Measurements from ENCODE around the gene ERCC4. TPM values are rescaled to one million over a fixed set of nuclear protein-coding genes. Genes with fewer than 3 reads are reported as not detected.

The ERCC4 gene
- total and polyA plus RNA-seq, 4 donors = 1.5 to 11.2 (median 6.3) TPM

- peaks cover 0 to 8% (median 0%) of the 10 kb centered on the region in 5 donors for H3K4me1 ChIP-seq (ENCODE audit: control insufficient read depth in 5 of 5, insufficient read depth in 5 of 5, low read length in 5 of 5)
- no peaks in the 10 kb centered on the region for H3K9me3 ChIP-seq (ENCODE audit: control insufficient read depth in 4 of 4, insufficient read depth in 3 of 4, low read length in 3 of 4)
- WGBS, 2 donors = 84 to 90% methylated on average over 7 of the region's 7 CpGs
- no peak overlapping the region for H3K9ac ChIP-seq (ENCODE audit: insufficient read depth in 1 of 2, low read length in 2 of 2)
- DNase-seq (no peak), ATAC-seq (ENCODE audit: insufficient read depth, low FRiP score) (no peak)
- no peak overlapping the region for H3K4me3 ChIP-seq
- H3K36me3 ChIP-seq (ENCODE audit: control insufficient read depth in 4 of 4, insufficient read depth in 4 of 4, low read length in 4 of 4) = no peaks in the 10 kb centered on the region
- H3K27me3 ChIP-seq (ENCODE audit: control insufficient read depth in 3 of 3, insufficient read depth in 3 of 3, low read length in 2 of 3) = peaks cover 0 to 3% (median 0%) of the 10 kb centered on the region in 3 donors
- no peak overlapping the region for H3K27ac ChIP-seq (ENCODE audit: low read depth in 1 of 2, low read length in 1 of 2)
- TF ChIP-seq CTCF (IDR thresholded peaks at IDR 0.05; ENCODE audit: control extremely low read depth, extremely low read depth) = no peak
Measured at GRCh38 chr16:13909069-13909468, 10.9 kb upstream of the ERCC4 start.

- H3K4me3 ChIP-seq = no peak overlapping the region
- peak; percentile 54 to 65 (median 63) for DNase-seq
- no peaks in the 10 kb centered on the region for H3K36me3 ChIP-seq (ENCODE audit: control insufficient read depth in 4 of 4, insufficient read depth in 4 of 4, low read length in 4 of 4)
- no peak overlapping the region for H3K9ac ChIP-seq (ENCODE audit: insufficient read depth in 1 of 2, low read length in 2 of 2)
- WGBS, 2 donors = 39 to 51% methylated on average over 3 of the region's 3 CpGs
- peak; percentile 62 for ATAC-seq (ENCODE audit: insufficient read depth, low FRiP score)
- H3K9me3 ChIP-seq (ENCODE audit: control insufficient read depth in 4 of 4, insufficient read depth in 3 of 4, low read length in 3 of 4) = no peaks in the 10 kb centered on the region
- H3K27ac ChIP-seq (ENCODE audit: low read depth in 1 of 2, low read length in 1 of 2) = peak overlapping the region; percentile 31 to 61
- peaks cover 0 to 3% (median 0%) of the 10 kb centered on the region in 3 donors for H3K27me3 ChIP-seq (ENCODE audit: control insufficient read depth in 3 of 3, insufficient read depth in 3 of 3, low read length in 2 of 3)
- H3K4me1 ChIP-seq (ENCODE audit: control insufficient read depth in 5 of 5, insufficient read depth in 5 of 5, low read length in 5 of 5) = peaks cover 0 to 8% (median 0%) of the 10 kb centered on the region in 5 donors
- no peak for TF ChIP-seq CTCF (IDR thresholded peaks at IDR 0.05; ENCODE audit: control extremely low read depth, extremely low read depth)
Measured at GRCh38 chr16:13909872-13910303, 10.1 kb upstream of the ERCC4 start.

GRCh38 chr16:13911306-13911705 lies 8.6 kb upstream of the ERCC4 start:
- TF ChIP-seq CTCF (IDR thresholded peaks at IDR 0.05; ENCODE audit: control extremely low read depth, extremely low read depth) = no peak
- ATAC-seq (ENCODE audit: insufficient read depth, low FRiP score) = no peak
- Histone ChIP-seq H3K27ac (ENCODE audit: low read depth in 1 of 2, low read length in 1 of 2) (no peak overlapping the region), H3K36me3 (ENCODE audit: control insufficient read depth in 4 of 4, insufficient read depth in 4 of 4, low read length in 4 of 4) (no peaks in the 10 kb centered on the region), H3K4me1 (ENCODE audit: control insufficient read depth in 5 of 5, insufficient read depth in 5 of 5, low read length in 5 of 5) (peaks cover 0 to 8% (median 0%) of the 10 kb centered on the region in 5 donors), H3K4me3 (no peak overlapping the region), H3K9ac (ENCODE audit: insufficient read depth in 1 of 2, low read length in 2 of 2) (no peak overlapping the region), H3K9me3 (ENCODE audit: control insufficient read depth in 4 of 4, insufficient read depth in 3 of 4, low read length in 3 of 4) (no peaks in the 10 kb centered on the region), H3K27me3 (ENCODE audit: control insufficient read depth in 3 of 3, insufficient read depth in 3 of 3, low read length in 2 of 3) (peaks cover 0 to 3% (median 0%) of the 10 kb centered on the region in 3 donors)
- no peak for DNase-seq
- 86% methylated on average over 1 of the region's 1 CpG for WGBS, 2 donors

GRCh38 chr16:13911871-13912270 lies 8.1 kb upstream of the ERCC4 start:
- no peak for ATAC-seq (ENCODE audit: insufficient read depth, low FRiP score)
- Histone ChIP-seq H3K9me3 (ENCODE audit: control insufficient read depth in 4 of 4, insufficient read depth in 3 of 4, low read length in 3 of 4) (no peaks in the 10 kb centered on the region), H3K36me3 (ENCODE audit: control insufficient read depth in 4 of 4, insufficient read depth in 4 of 4, low read length in 4 of 4) (no peaks in the 10 kb centered on the region), H3K4me3 (no peak overlapping the region), H3K27me3 (ENCODE audit: control insufficient read depth in 3 of 3, insufficient read depth in 3 of 3, low read length in 2 of 3) (no peaks in the 10 kb centered on the region), H3K27ac (ENCODE audit: low read depth in 1 of 2, low read length in 1 of 2) (no peak overlapping the region), H3K9ac (ENCODE audit: insufficient read depth in 1 of 2, low read length in 2 of 2) (no peak overlapping the region), H3K4me1 (ENCODE audit: control insufficient read depth in 5 of 5, insufficient read depth in 5 of 5, low read length in 5 of 5) (peaks cover 0 to 8% (median 0%) of the 10 kb centered on the region in 5 donors)
- DNase-seq = no peak
- TF ChIP-seq CTCF (IDR thresholded peaks at IDR 0.05; ENCODE audit: control extremely low read depth, extremely low read depth) = no peak

Data from lung (tissue), 12 donors.